CD4-positive, alpha-beta T cell (primary cell): Measurements from ENCODE around the gene LIN37. TPM values are rescaled to one million over a fixed set of nuclear protein-coding genes. Genes with fewer than 3 reads are reported as not detected.

ENCODE experiments used
- ATAC-seq: fragments of 200-7000 bp; cut with Tn5 transposase; one replicate; pipeline ENCODE4 v1.10.0; 2022; ENCODE audit warnings: mild to moderate bottlenecking; ENCODE audit not compliant: poor library complexity
- CTCF ChIA-PET: fragments of 350-600 bp; sonication (Branson Sonifier 250); formaldehyde crosslinking; loops from one replicate; lab custom pipeline; 2021; ENCODE audit warnings: antibody characterized with exemption, inconsistent platforms; lab: Charles Lee
- POLR2A ChIA-PET: fragments of 350-600 bp; sonication (Branson Sonifier 250); formaldehyde crosslinking; loops from one replicate; lab custom pipeline; 2021; ENCODE audit warnings: antibody characterized with exemption, inconsistent platforms; lab: Charles Lee
- DNase-seq, 14 experiments: peaks; one replicate each; pipeline ENCODE4 v3.0.0-alpha.2; 2013 to 2020; ENCODE audit warnings: mixed read lengths in 2 of 14
- H3K27ac ChIP-seq, 2 donors: one replicate each; pipeline versions ENCODE4 v1.5.1 to v1.7.0; 2013; ENCODE audit warnings: low read length in 2 of 2, low read depth in 1 of 2, mild to moderate bottlenecking in 1 of 2
- H3K27me3 ChIP-seq, 2 experiments: 1 replicate in 1 of 2; 2 replicates in 1 of 2; pipeline versions ENCODE4 v1.6.1 to v1.7.0; 2013; ENCODE audit warnings: low read length in 2 of 2, control low read depth in 1 of 2, mild to moderate bottlenecking in 1 of 2, moderate library complexity in 1 of 2; ENCODE audit not compliant: insufficient read depth in 2 of 2, control insufficient read depth in 1 of 2
- H3K36me3 ChIP-seq: one replicate; pipeline ENCODE4 v1.6.1; 2013; ENCODE audit warnings: low read length, control low read depth; ENCODE audit not compliant: insufficient read depth
- H3K4me1 ChIP-seq: one replicate; pipeline ENCODE4 v1.6.1; 2013; ENCODE audit warnings: low read length, control low read depth; ENCODE audit not compliant: insufficient read depth
- H3K4me3 ChIP-seq: one replicate; pipeline ENCODE4 v1.5.1; 2013; ENCODE audit warnings: mild to moderate bottlenecking, low read length, moderate library complexity
- H3K9me3 ChIP-seq, 2 experiments: 1 replicate in 1 of 2; 2 replicates in 1 of 2; pipeline versions ENCODE4 v1.6.1 to v1.7.0; 2013; ENCODE audit warnings: low read length in 2 of 2, mild to moderate bottlenecking in 2 of 2, control low read depth in 1 of 2, moderate library complexity in 1 of 2; ENCODE audit not compliant: control insufficient read depth in 1 of 2, insufficient read depth in 1 of 2
- H3K27ac Mint-ChIP-seq: one replicate; pipeline ENCODE4 v1.8.0; 2020; ENCODE audit warnings: mixed read lengths
- H3K27me3 Mint-ChIP-seq: one replicate; pipeline ENCODE4 v1.8.0; 2021; ENCODE audit warnings: mixed read lengths
- H3K36me3 Mint-ChIP-seq: one replicate; pipeline ENCODE4 v1.8.0; 2021; ENCODE audit warnings: low read depth, mixed read lengths
- H3K4me1 Mint-ChIP-seq: one replicate; pipeline ENCODE4 v1.8.0; 2021; ENCODE audit warnings: low read depth, mixed read lengths
- H3K4me3 Mint-ChIP-seq: one replicate; pipeline ENCODE4 v1.8.0; 2020; ENCODE audit warnings: mild to moderate bottlenecking, mixed read lengths
- H3K9me3 Mint-ChIP-seq: one replicate; pipeline ENCODE4 v1.8.0; 2020; ENCODE audit warnings: mixed read lengths
- intact Hi-C, 2 experiments: fragments of 100-400 bp; cut with DNase I in 1 of 2; cut with micrococcal nuclease in 1 of 2; formaldehyde crosslinking; loops; one replicate each; pipeline versions ENCODE4 v1.15.1 to v1.9.0; 2023 to 2025; cut with DNase I, micrococcal nuclease
- total RNA-seq, 174 experiments: library from RNA in 2 of 174; stranded (reverse) in 2 of 174; gene quantifications; one replicate each; pipeline ENCODE4 v1.2.3 and lab custom pipeline; 2021 to 2026
- TF ChIP-seq, protein P1 (sequence below): fragments of 200-600 bp; IDR thresholded peaks from one replicate; pipeline ENCODE4 v1.8.0; 2022; ENCODE audit warnings: antibody characterized with exemption, mild to moderate bottlenecking

LIN37 gene
- total RNA-seq, 2 experiments from 2014 or later = 4.8 to 6.0 TPM

DNA sequence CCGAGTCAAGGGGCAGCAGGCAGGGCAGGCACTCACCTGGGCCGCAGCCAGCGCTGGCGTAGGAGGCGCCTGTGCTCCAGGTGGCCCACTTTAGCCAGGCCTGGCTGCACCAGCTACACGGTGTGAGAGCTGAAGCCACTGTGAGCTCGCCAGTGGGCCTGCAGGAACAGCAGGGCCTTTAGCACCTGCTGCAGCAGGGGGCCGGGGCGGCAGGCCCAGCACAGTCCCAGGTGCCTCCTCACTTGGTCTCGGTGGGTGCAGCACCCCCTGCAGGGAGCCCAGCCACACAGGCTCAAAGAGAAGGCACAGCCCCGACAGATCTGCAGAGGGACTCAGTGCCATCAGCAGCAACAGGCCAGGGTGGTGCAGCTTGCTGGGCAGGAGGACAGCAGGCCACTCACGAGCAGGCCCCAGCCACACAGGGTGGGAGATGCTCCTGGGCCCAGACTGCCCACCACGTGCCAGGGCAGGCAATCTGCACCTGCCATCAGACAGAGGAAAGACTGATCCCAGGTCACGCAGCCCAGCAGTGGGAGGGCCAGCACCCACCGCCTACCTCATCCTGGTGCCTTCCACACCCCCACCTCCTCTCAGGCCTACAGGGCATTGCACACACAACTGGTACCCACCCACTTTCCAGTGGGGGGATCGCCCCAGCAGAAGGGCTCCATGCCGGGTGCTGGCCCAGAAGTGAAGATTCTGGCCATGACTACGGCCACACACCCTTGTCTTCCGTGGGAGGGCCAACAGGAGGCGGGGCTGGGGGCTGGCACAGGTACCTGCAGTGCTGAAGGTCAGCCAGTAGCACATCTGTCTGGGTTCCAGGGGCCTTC is 42.8 kb downstream of the LIN37 start:
- no peak for ATAC-seq
- CTCF ChIA-PET = no interaction called here
- H3K27me3 Mint-ChIP-seq = peaks cover 11% of the 10 kb centered on the region

DNA sequence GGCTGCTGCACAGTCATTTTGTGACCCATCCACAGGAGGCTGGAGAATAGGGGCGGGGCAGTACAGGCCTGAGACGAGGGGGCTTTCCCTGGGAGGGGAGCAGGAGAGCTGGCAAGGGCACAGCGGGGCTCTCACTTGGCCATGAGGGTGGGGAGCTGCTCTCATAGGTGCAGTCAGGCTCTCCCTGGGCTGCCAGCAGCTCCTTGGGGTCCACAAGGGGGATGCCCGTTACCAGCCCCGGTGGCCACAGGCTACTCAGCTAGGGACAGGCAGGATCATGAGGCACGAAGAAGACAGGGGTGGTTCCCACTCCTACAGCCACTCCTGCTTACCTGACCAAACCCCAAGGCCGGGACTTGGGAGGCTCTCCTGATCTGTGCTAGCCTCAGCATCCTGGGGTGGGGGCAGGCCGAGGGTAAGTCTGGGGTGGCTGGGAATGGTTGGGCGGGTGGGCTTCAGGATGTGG is 43.5 kb downstream of the LIN37 start:
- no peaks in the 10 kb centered on the region for H3K4me1 Mint-ChIP-seq
- Histone ChIP-seq H3K36me3 (no peaks in the 10 kb centered on the region), H3K9me3 (peaks cover 0 to 4% of the 10 kb centered on the region in 2 experiments), H3K4me3 (no peak overlapping the region), H3K27ac (no peak overlapping the region), H3K4me1 (no peaks in the 10 kb centered on the region), H3K27me3 (peaks cover 4 to 7% of the 10 kb centered on the region in 2 experiments)
- DNase-seq (no peak), ATAC-seq (no peak)
- TF ChIP-seq, protein P1, sequence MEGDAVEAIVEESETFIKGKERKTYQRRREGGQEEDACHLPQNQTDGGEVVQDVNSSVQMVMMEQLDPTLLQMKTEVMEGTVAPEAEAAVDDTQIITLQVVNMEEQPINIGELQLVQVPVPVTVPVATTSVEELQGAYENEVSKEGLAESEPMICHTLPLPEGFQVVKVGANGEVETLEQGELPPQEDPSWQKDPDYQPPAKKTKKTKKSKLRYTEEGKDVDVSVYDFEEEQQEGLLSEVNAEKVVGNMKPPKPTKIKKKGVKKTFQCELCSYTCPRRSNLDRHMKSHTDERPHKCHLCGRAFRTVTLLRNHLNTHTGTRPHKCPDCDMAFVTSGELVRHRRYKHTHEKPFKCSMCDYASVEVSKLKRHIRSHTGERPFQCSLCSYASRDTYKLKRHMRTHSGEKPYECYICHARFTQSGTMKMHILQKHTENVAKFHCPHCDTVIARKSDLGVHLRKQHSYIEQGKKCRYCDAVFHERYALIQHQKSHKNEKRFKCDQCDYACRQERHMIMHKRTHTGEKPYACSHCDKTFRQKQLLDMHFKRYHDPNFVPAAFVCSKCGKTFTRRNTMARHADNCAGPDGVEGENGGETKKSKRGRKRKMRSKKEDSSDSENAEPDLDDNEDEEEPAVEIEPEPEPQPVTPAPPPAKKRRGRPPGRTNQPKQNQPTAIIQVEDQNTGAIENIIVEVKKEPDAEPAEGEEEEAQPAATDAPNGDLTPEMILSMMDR = no peak
- H3K9me3 Mint-ChIP-seq = no peaks in the 10 kb centered on the region
- H3K27ac Mint-ChIP-seq = no peak overlapping the region
- ChIA-PET POLR2A (no interaction called here), CTCF (no interaction called here)
- peaks cover 17% of the 10 kb centered on the region for H3K27me3 Mint-ChIP-seq
- intact Hi-C loops = no loop called here
- H3K4me3 Mint-ChIP-seq = no peak overlapping the region
- H3K36me3 Mint-ChIP-seq = no peaks in the 10 kb centered on the region

More for the DNA sequence above, 42.8 kb downstream of the LIN37 start:
- Histone ChIP-seq H3K4me1 (no peaks in the 10 kb centered on the region), H3K4me3 (no peak overlapping the region), H3K36me3 (no peaks in the 10 kb centered on the region), H3K27ac (no peak overlapping the region), H3K9me3 (no peaks in the 10 kb centered on the region), H3K27me3 (peaks cover 0 to under 1% of the 10 kb centered on the region in 2 experiments)
- no peaks in the 10 kb centered on the region for H3K36me3 Mint-ChIP-seq
- no peak overlapping the region for H3K27ac Mint-ChIP-seq
- H3K4me1 Mint-ChIP-seq = no peaks in the 10 kb centered on the region
- H3K9me3 Mint-ChIP-seq = no peaks in the 10 kb centered on the region
- H3K4me3 Mint-ChIP-seq = no peak overlapping the region
- intact Hi-C loops = no loop called here
- TF ChIP-seq, protein P1 = no peak
- POLR2A ChIA-PET = no interaction called here
- peak in 1 of 14 experiments; percentile 6 for DNase-seq

DNA sequence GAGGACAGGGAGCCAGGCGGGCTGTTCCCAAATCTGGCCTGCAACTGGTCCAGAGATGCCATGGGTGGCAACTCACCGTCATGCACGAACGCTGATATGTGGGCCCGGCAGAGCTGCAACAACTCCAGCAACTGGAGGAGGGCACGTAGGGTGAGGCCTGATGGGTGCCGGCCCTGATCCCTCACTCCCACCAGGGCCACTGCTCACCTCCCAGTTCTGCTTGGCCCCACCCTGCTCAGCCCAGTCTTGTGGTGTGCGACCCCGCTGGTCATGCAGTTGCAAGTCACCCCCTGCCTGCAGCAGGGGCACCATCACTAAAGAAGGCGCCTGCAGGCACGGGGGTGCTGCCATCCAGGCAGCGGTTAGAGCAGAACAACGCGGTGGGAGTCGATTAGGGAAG is 43.9 kb downstream of the LIN37 start:
- ChIA-PET CTCF (no interaction called here), POLR2A (no interaction called here)
- no peaks in the 10 kb centered on the region for H3K9me3 Mint-ChIP-seq
- Histone ChIP-seq H3K9me3 (peaks cover 0 to 8% of the 10 kb centered on the region in 2 experiments), H3K4me1 (peaks cover 3% of the 10 kb centered on the region), H3K27me3 (peaks cover 9 to 12% of the 10 kb centered on the region in 2 experiments), H3K36me3 (no peaks in the 10 kb centered on the region), H3K27ac (no peak overlapping the region), H3K4me3 (no peak overlapping the region)
- H3K36me3 Mint-ChIP-seq = no peaks in the 10 kb centered on the region
- TF ChIP-seq, protein P1 = no peak
- H3K4me3 Mint-ChIP-seq = no peak overlapping the region
- no peak overlapping the region for H3K27ac Mint-ChIP-seq
- no peaks in the 10 kb centered on the region for H3K4me1 Mint-ChIP-seq
- DNase-seq (no peak), ATAC-seq (no peak)
- intact Hi-C loops = no loop called here
- H3K27me3 Mint-ChIP-seq = peaks cover 22% of the 10 kb centered on the region
